ENCODE measurements around the gene GLI3.

GRCh38 chr7:42161110-42161509 is 75.9 kb downstream of the GLI3 start:
- no peak for TF ChIP-seq CTCF (conservative IDR thresholded peaks at IDR 0.05 in 1 of 2, IDR thresholded peaks at IDR 0.05 in 1 of 2; ENCODE audit: low read depth in 1 of 2, low read length in 2 of 2)
- no peak for TF ChIP-seq EZH2 (IDR thresholded peaks at IDR 0.05; ENCODE audit: low read length, missing control alignments)

Measured in fibroblast of lung (primary cell).